ENCODE data around the gene TNKS1BP1. TPM values are rescaled to one million over a fixed set of nuclear protein-coding genes. Genes with fewer than 3 reads are reported as not detected.

TNKS1BP1 gene
- total RNA-seq, 1 donor from 2014 or later, result 147 TPM

- Histone ChIP-seq H3K4me1 (peaks cover 83% of the 10 kb centered on the region), H3K36me3 (peaks cover 79% of the 10 kb centered on the region), H3K4me3 (no peak overlapping the region), H3K27me3 (ENCODE audit: low read depth) (no peaks in the 10 kb centered on the region), H3K9me3 (no peaks in the 10 kb centered on the region), H3K27ac (peak overlapping the region; percentile 36)
- no peak for TF ChIP-seq CTCF (IDR thresholded peaks at IDR 0.05)
- no peak for DNase-seq
- no peak for ATAC-seq
- intact Hi-C loops (cut with DNase I), result no loop called here
These were observed 9.3 kb downstream of the TNKS1BP1 start for GRCh38 chr11:57315491-57315890.

GRCh38 chr11:57314221-57314973 is 10.4 kb downstream of the TNKS1BP1 start:
- no peak overlapping the region for H3K4me3 ChIP-seq
- no peaks in the 10 kb centered on the region for H3K27me3 ChIP-seq (ENCODE audit: low read depth)
- no peak for DNase-seq
- H3K9me3 ChIP-seq, result no peaks in the 10 kb centered on the region
- H3K27ac ChIP-seq, result no peak overlapping the region
- peaks cover 83% of the 10 kb centered on the region for H3K4me1 ChIP-seq
- peaks cover 79% of the 10 kb centered on the region for H3K36me3 ChIP-seq
- no peak for TF ChIP-seq CTCF (IDR thresholded peaks at IDR 0.05)
- intact Hi-C loops (cut with DNase I), result no loop called here
- ATAC-seq, result no peak

- no peaks in the 10 kb centered on the region for H3K27me3 ChIP-seq (ENCODE audit: low read depth)
- ATAC-seq (no peak), DNase-seq (no peak)
- no peaks in the 10 kb centered on the region for H3K9me3 ChIP-seq
- peaks cover 81% of the 10 kb centered on the region for H3K36me3 ChIP-seq
- H3K4me1 ChIP-seq, result peaks cover 85% of the 10 kb centered on the region
- intact Hi-C loops (cut with DNase I), result no loop called here
- H3K27ac ChIP-seq, result peak overlapping the region; percentile 41
- TF ChIP-seq CTCF (IDR thresholded peaks at IDR 0.05), result no peak
- no peak overlapping the region for H3K4me3 ChIP-seq
These were observed 11.0 kb downstream of the TNKS1BP1 start for GRCh38 chr11:57313788-57314135.

- no peak for TF ChIP-seq CTCF (IDR thresholded peaks at IDR 0.05)
- peaks cover 82% of the 10 kb centered on the region for H3K36me3 ChIP-seq
- intact Hi-C loops (cut with DNase I), result no loop called here
- no peak overlapping the region for H3K4me3 ChIP-seq
- no peaks in the 10 kb centered on the region for H3K27me3 ChIP-seq (ENCODE audit: low read depth)
- H3K4me1 ChIP-seq, result peaks cover 85% of the 10 kb centered on the region
- DNase-seq (no peak), ATAC-seq (no peak)
- no peaks in the 10 kb centered on the region for H3K9me3 ChIP-seq
- H3K27ac ChIP-seq, result peak overlapping the region; percentile 41
These were observed 11.5 kb downstream of the TNKS1BP1 start for GRCh38 chr11:57313071-57313787.

- intact Hi-C loops (cut with DNase I), result no loop called here
- no peak for ATAC-seq
- Histone ChIP-seq H3K4me1 (peaks cover 84% of the 10 kb centered on the region), H3K27ac (peak overlapping the region; percentile 84), H3K4me3 (no peak overlapping the region), H3K27me3 (ENCODE audit: low read depth) (no peaks in the 10 kb centered on the region), H3K36me3 (peaks cover 82% of the 10 kb centered on the region), H3K9me3 (no peaks in the 10 kb centered on the region)
- no peak for TF ChIP-seq CTCF (IDR thresholded peaks at IDR 0.05)
- no peak for DNase-seq
These were observed 12.2 kb downstream of the TNKS1BP1 start for GRCh38 chr11:57312511-57313021.
